Bronchial epithelial cell (primary cell): Measurements from ENCODE around the gene TEDC2. TPM values are rescaled to one million over a fixed set of nuclear protein-coding genes. Genes with fewer than 3 reads are reported as not detected.
"Not testable (repeated sequence)": the region's sequence is repeated elsewhere in the genome, so short reads cannot be mapped to it uniquely, and the experiment has no call there.

Source experiments
- DNase-seq: peaks from one replicate; pipeline ENCODE4 v3.0.0-alpha.2; 2010; ENCODE audit warnings: low read depth
- FAIRE-seq: peaks from 2 replicates; lab custom pipeline; 2011; peaks lifted over from hg19 to GRCh38; lab: Jason Lieb, UNC
- H3K27me3 ChIP-seq: 2 replicates; pipeline ENCODE4 v1.5.1; 2011; ENCODE audit warnings: low read length; ENCODE audit not compliant: control insufficient read depth, insufficient read depth
- H3K36me3 ChIP-seq: 2 replicates; pipeline ENCODE4 v1.5.1; 2011; ENCODE audit warnings: low read length; ENCODE audit not compliant: control insufficient read depth, insufficient read depth
- H3K4me3 ChIP-seq: 2 replicates; pipeline ENCODE4 v1.5.1; 2011; ENCODE audit warnings: mild to moderate bottlenecking, low read depth, low read length, control low read depth
- total RNA-seq: library from RNA; depleted of rRNA; stranded (reverse); fragments of >200 nt; gene quantifications from 2 replicates; pipeline ENCODE4 v1.2.1, GENCODE V29; 2014
- TF ChIP-seq, protein P1 (sequence below): IDR thresholded peaks from 2 replicates; pipeline ENCODE4 v1.5.1; 2011; ENCODE audit warnings: mild to moderate bottlenecking, moderate library complexity, low read length, control low read depth, inconsistent platforms; ENCODE audit not compliant: insufficient read depth, severe bottlenecking

TEDC2 gene
- total RNA-seq, 1 donor from 2014 or later, result 0.53 TPM

DNA sequence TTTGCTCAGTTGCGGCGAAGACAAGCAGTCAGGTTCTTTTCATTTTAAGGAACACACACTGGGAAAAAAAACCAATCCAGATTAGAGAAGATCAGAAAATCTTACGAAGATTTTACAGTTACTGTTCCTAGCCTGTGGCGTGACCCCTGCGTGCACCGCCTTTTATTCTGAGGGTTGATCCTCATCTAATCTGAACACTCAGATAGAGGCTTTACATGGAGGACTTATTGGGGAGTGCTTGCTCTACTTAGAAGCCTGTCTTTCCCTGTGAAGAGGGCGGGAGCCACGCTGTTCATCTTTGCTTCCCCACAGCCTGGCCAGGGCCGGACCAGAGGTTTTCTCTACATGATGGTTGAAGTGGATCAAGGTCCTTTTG is 16.4 kb downstream of the TEDC2 start:
- no peaks in the 10 kb centered on the region for H3K36me3 ChIP-seq
- TF ChIP-seq, protein P1, sequence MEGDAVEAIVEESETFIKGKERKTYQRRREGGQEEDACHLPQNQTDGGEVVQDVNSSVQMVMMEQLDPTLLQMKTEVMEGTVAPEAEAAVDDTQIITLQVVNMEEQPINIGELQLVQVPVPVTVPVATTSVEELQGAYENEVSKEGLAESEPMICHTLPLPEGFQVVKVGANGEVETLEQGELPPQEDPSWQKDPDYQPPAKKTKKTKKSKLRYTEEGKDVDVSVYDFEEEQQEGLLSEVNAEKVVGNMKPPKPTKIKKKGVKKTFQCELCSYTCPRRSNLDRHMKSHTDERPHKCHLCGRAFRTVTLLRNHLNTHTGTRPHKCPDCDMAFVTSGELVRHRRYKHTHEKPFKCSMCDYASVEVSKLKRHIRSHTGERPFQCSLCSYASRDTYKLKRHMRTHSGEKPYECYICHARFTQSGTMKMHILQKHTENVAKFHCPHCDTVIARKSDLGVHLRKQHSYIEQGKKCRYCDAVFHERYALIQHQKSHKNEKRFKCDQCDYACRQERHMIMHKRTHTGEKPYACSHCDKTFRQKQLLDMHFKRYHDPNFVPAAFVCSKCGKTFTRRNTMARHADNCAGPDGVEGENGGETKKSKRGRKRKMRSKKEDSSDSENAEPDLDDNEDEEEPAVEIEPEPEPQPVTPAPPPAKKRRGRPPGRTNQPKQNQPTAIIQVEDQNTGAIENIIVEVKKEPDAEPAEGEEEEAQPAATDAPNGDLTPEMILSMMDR, result no peak
- no peak overlapping the region for H3K4me3 ChIP-seq
- FAIRE-seq, result no peak
- DNase-seq, result no peak
- H3K27me3 ChIP-seq, result no peaks in the 10 kb centered on the region

DNA sequence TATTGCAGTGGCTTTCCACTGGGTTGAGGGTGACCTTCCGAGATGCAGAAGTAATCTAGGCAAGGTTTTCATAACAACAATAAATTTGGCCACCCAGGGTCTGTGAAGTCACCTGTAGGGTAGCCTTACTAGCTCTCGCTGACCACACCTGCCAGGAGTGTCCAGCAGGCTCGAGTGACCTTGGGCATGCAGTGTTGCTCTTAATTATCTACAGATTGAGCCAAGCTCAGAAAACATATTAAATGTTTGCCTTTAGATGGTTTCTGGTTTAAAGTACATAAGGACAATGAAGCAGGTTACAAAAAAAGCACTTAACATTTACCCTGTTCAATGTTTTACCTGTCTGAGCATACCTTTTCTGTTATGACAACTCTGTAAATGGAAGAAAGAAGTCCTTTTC is 16.8 kb downstream of the TEDC2 start:
- DNase-seq (no peak), FAIRE-seq (no peak)
- Histone ChIP-seq H3K27me3 (no peaks in the 10 kb centered on the region), H3K36me3 (no peaks in the 10 kb centered on the region), H3K4me3 (no peak overlapping the region)
- TF ChIP-seq, protein P1, result no peak

DNA sequence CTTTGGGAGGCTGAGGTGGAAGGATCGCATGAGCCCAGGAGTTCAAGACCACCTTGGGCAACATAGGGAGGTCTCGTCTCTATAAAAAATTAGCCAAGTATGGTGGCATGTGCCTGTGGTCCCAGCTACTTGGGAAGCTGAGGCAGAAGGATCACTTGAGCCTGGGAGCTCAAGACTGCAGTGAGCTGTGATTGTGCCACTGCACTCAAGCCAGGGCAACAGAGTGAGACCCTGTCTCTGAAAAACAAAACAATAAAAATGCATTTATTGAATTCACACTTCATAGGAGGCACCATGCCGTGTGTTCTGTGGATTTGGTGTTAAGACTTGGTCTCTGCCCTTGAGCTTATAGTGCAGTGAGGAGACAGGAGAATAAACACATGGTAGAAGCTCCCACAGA is 17.4 kb downstream of the TEDC2 start:
- DNase-seq (no peak), FAIRE-seq (no peak)
- TF ChIP-seq, protein P1, result no peak
- no peaks in the 10 kb centered on the region for H3K36me3 ChIP-seq
- H3K27me3 ChIP-seq, result no peaks in the 10 kb centered on the region
- no peak overlapping the region for H3K4me3 ChIP-seq

DNA sequence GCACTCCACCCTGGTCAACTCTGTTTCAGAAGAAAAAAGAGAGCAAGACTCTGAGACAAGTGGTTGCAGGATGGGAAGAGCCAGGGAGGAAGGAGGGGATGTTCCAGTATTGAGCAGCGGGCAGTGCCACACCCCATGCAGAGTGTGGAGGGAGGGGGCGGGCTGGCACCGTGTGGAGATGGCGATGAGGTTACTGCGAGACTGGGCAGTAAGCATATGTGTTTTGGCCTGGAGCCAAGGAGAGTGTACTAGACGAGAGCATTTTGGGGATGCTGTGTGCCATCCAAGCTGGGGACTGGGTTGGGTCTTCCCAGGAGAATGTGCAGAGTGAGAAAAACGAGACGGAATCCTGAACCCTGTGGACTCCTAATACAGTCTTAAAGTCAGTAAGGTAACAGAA is 18.4 kb downstream of the TEDC2 start:
- no peak for DNase-seq

DNA sequence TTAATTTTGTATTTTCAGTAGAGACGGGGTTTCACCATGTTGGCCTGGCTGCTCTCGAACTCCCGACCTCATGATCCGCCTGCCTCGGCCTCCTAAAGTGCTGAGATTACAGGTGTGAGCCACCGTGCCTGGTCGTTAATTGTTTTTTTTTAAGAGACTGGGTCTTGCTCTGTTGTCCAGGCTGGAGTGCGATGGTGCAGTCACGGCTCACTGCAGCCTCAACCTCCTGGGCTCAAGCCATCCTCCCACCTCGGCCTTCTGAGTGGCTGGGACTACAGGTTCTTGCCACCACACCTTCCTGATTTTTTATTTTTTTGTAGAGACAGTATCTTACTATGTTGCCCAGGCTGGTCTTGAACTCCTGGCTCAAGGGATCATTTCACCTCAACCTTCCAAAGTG is 20.1 kb downstream of the TEDC2 start:
- not testable (repeated sequence) for H3K4me3 ChIP-seq, DNase-seq, H3K27me3 ChIP-seq, FAIRE-seq, H3K36me3 ChIP-seq

More for the DNA sequence above, 18.4 kb downstream of the TEDC2 start:
- TF ChIP-seq, protein P1, result no peak
- H3K36me3 ChIP-seq, result no peaks in the 10 kb centered on the region
- H3K27me3 ChIP-seq, result no peaks in the 10 kb centered on the region
- no peak for FAIRE-seq
- H3K4me3 ChIP-seq, result no peak overlapping the region

DNA sequence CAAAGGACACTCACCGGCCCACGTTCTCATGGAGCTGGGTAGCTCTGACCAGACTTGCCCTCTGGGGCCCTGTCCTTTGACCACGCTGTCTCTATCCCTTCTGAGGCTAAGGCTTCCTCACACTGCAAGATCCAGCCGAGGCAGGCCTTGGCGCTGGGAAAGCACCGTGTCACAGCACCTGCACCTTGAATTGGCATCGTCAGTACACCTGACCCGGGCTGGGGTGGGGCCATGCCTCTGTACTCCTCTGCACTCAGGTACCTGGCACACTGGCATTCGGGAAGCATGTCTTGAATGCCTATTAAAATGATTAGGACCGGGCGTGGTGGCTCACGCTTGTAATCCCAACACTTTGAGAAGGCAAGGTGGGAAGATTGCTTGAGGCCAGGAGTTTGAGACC is 21.0 kb downstream of the TEDC2 start:
- FAIRE-seq (no peak), DNase-seq (no peak)
- H3K36me3 ChIP-seq, result no peaks in the 10 kb centered on the region
- no peaks in the 10 kb centered on the region for H3K27me3 ChIP-seq
- TF ChIP-seq, protein P1, result no peak
- H3K4me3 ChIP-seq, result no peak overlapping the region
